Fibroblast of lung (primary cell): ENCODE results near the gene PSMG4.

Experiments used
- EZH2 ChIP-seq: IDR thresholded peaks from 2 replicates; pipeline ENCODE4 v1.5.1; 2012; ENCODE audit warnings: low read length, control low read depth, mild to moderate bottlenecking; ENCODE audit errors: missing control alignments
- TF ChIP-seq, protein P1 (sequence below), 2 donors: IDR thresholded peaks in 1 of 2; conservative IDR thresholded peaks in 1 of 2; 1 replicate in 1 of 2; 2 replicates in 1 of 2; pipeline ENCODE4 v1.5.1; 2011 to 2012; ENCODE audit warnings: low read length in 2 of 2, control low read depth in 1 of 2, inconsistent platforms in 1 of 2, low read depth in 1 of 2, mild to moderate bottlenecking in 1 of 2

DNA sequence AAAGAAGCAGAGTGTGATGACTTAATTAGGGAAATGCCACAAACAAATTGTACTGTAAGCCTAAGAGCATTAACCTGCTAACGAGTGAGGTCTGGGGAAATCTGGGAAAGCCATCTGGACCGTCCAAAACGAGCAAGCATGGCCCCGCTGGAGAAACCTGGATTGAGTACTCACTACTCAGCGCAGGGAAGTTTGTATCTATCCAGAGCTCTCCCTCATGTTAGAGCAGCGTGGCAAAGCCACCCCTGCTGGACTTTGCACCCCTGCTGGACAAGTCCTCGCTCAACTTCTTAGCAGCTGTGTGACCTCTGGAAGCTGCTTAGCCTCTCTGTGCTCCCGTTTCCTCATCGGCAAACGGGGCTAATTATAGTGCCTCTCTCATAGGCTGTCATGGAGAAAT, 37.3 kb downstream of the PSMG4 start:
- TF ChIP-seq, protein P1, sequence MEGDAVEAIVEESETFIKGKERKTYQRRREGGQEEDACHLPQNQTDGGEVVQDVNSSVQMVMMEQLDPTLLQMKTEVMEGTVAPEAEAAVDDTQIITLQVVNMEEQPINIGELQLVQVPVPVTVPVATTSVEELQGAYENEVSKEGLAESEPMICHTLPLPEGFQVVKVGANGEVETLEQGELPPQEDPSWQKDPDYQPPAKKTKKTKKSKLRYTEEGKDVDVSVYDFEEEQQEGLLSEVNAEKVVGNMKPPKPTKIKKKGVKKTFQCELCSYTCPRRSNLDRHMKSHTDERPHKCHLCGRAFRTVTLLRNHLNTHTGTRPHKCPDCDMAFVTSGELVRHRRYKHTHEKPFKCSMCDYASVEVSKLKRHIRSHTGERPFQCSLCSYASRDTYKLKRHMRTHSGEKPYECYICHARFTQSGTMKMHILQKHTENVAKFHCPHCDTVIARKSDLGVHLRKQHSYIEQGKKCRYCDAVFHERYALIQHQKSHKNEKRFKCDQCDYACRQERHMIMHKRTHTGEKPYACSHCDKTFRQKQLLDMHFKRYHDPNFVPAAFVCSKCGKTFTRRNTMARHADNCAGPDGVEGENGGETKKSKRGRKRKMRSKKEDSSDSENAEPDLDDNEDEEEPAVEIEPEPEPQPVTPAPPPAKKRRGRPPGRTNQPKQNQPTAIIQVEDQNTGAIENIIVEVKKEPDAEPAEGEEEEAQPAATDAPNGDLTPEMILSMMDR (conservative IDR thresholded peaks at IDR 0.05 in 1 of 2, IDR thresholded peaks at IDR 0.05 in 1 of 2; ENCODE audit: low read depth in 1 of 2, low read length in 2 of 2) = no peak
- no peak for TF ChIP-seq EZH2
